GM18858 (cell line): ENCODE results near the gene SPATA3.
"Not testable (repeated sequence)": the region's sequence is repeated elsewhere in the genome, so short reads cannot be mapped to it uniquely, and the experiment has no call there.

ENCODE experiments used
- ATAC-seq: cut with Tn5 transposase; IDR thresholded peaks from one replicate; pipeline ENCODE4 v1.9.1; 2021; ENCODE audit not compliant: unreplicated experiment

SPATA3 gene

GRCh38 chr2:230991598-230991997 lies 4.3 kb upstream of the SPATA3 start:
- ATAC-seq: no peak

- no peak for ATAC-seq
These were observed 740 bp downstream of the SPATA3 start for GRCh38 chr2:230996661-230997060.

GRCh38 chr2:230998882-230999281 lies 3.0 kb downstream of the SPATA3 start:
- no peak for ATAC-seq

- no peak for ATAC-seq
These were observed 3.6 kb downstream of the SPATA3 start for GRCh38 chr2:230999477-230999876.

GRCh38 chr2:231000211-231000904 lies 4.4 kb downstream of the SPATA3 start:
- no peak for ATAC-seq

- no peak for ATAC-seq
These were observed 5.1 kb downstream of the SPATA3 start for GRCh38 chr2:231001036-231001435.

- no peak for ATAC-seq
These were observed 6.0 kb downstream of the SPATA3 start for GRCh38 chr2:231001921-231002320.

- ATAC-seq: no peak
These were observed 6.7 kb downstream of the SPATA3 start for GRCh38 chr2:231002641-231003040.

- ATAC-seq: no peak
These were observed 7.3 kb downstream of the SPATA3 start for GRCh38 chr2:231003186-231003585.

GRCh38 chr2:231004930-231005329 lies 9.0 kb downstream of the SPATA3 start:
- not testable (repeated sequence) for ATAC-seq

- no peak for ATAC-seq
These were observed 11.6 kb downstream of the SPATA3 start for GRCh38 chr2:231007286-231008098.

GRCh38 chr2:231008131-231008530 lies 12.2 kb downstream of the SPATA3 start:
- ATAC-seq: no peak

GRCh38 chr2:231009236-231009919 lies 13.5 kb downstream of the SPATA3 start:
- no peak for ATAC-seq

GRCh38 chr2:231010201-231010730 lies 14.3 kb downstream of the SPATA3 start:
- ATAC-seq: no peak

GRCh38 chr2:231011526-231011925 lies 15.6 kb downstream of the SPATA3 start:
- no peak for ATAC-seq

- no peak for ATAC-seq
These were observed 16.5 kb downstream of the SPATA3 start for GRCh38 chr2:231012463-231012862.

- no peak for ATAC-seq
These were observed 17.9 kb downstream of the SPATA3 start for GRCh38 chr2:231013820-231014219.

GRCh38 chr2:231015478-231015877 lies 19.6 kb downstream of the SPATA3 start:
- no peak for ATAC-seq

GRCh38 chr2:231015926-231016325 lies 20.0 kb downstream of the SPATA3 start:
- ATAC-seq: no peak

GRCh38 chr2:231016566-231017230 lies 20.8 kb downstream of the SPATA3 start:
- ATAC-seq: no peak

GRCh38 chr2:231017231-231017598 lies 21.3 kb downstream of the SPATA3 start:
- ATAC-seq: no peak
